GM12865 (cell line): ENCODE data around the gene NSG2.

Experiments used
- DNase-seq: peaks from one replicate; pipeline ENCODE4 v3.0.0; 2010; ENCODE audit warnings: low read depth
- H3K4me3 ChIP-seq: 2 replicates; pipeline ENCODE4 v1.5.1; 2011; ENCODE audit warnings: mild to moderate bottlenecking, low read depth, low read length, control low read depth
- CTCF ChIP-seq: IDR thresholded peaks from 2 replicates; pipeline ENCODE4 v1.5.1; 2011; ENCODE audit warnings: low read length, control low read depth, low read depth, inconsistent platforms; ENCODE audit not compliant: insufficient read depth; ENCODE audit errors: missing control alignments

Gene NSG2

GRCh38 chr5:174120401-174121005 is 75.0 kb downstream of the NSG2 start:
- H3K4me3 ChIP-seq = no peak overlapping the region
- no peak for DNase-seq
- no peak for TF ChIP-seq CTCF

GRCh38 chr5:174134545-174134944 is 89.0 kb downstream of the NSG2 start:
- H3K4me3 ChIP-seq = no peak overlapping the region
- no peak for TF ChIP-seq CTCF

GRCh38 chr5:174139623-174140022 is 94.1 kb downstream of the NSG2 start:
- no peak overlapping the region for H3K4me3 ChIP-seq
- no peak for DNase-seq
- TF ChIP-seq CTCF = no peak

More at GRCh38 chr5:174134545-174134944, 89.0 kb downstream of the NSG2 start:
- no peak for DNase-seq

GRCh38 chr5:174140452-174141020 is 95.0 kb downstream of the NSG2 start:
- no peak for TF ChIP-seq CTCF
- H3K4me3 ChIP-seq = no peak overlapping the region
- no peak for DNase-seq

GRCh38 chr5:174141398-174141797 is 95.9 kb downstream of the NSG2 start:
- no peak for DNase-seq
- TF ChIP-seq CTCF = no peak
- no peak overlapping the region for H3K4me3 ChIP-seq

- DNase-seq = no peak
- no peak for TF ChIP-seq CTCF
- H3K4me3 ChIP-seq = no peak overlapping the region
These were observed 99.6 kb downstream of the NSG2 start for GRCh38 chr5:174145091-174145490.

- no peak overlapping the region for H3K4me3 ChIP-seq
- TF ChIP-seq CTCF = no peak
- DNase-seq = peak; percentile 28
These were observed 100.3 kb downstream of the NSG2 start for GRCh38 chr5:174145821-174146220.
